GM12864 (cell line): ENCODE results near the gene TSR3.

Experiments
- DNase-seq: peaks from one replicate; pipeline ENCODE4 v3.0.0-alpha.2; 2011; ENCODE audit warnings: low read depth
- H3K4me3 ChIP-seq: 2 replicates; pipeline ENCODE4 v1.5.1; 2011; ENCODE audit warnings: mild to moderate bottlenecking, low read depth, low read length, control low read depth
- CTCF ChIP-seq: IDR thresholded peaks from 2 replicates; pipeline ENCODE4 v1.5.1; 2011; ENCODE audit warnings: low read depth, mild to moderate bottlenecking, moderate library complexity, low read length, control low read depth, inconsistent platforms; ENCODE audit errors: missing control alignments

Gene TSR3

DNA sequence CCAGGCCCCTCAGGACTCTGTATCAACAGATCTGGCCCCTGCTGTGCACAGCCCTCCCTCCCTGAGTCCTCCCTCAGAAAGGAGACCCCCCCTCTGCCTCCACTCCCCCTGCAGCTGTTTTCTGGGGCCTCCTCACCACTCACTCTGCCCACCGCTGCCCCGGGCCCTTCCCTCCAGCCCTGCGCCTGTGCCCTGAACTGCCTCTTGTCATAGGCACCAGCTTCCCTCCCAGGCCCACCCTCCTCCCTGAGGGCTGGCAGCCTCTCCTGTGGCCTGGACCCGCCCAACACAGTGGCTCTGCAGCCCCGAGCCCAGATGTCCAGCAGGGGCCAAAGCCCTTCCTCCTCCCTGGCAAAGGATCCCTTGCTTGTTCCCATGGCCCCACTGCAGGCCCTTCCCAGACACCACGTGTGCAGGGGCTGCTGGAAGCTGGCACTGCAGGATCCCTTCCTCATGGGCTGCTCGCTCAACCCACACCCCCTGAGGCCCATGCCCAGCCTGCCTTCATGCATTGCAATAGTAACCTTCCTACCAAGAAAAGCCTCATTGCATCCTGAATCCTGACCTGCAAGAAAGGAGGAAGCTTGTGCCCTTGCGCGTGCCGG is 25.8 kb upstream of the TSR3 start:
- DNase-seq: no peak
- H3K4me3 ChIP-seq: no peak overlapping the region; the same call in 1 of the 2 replicates
- TF ChIP-seq CTCF: no peak

DNA sequence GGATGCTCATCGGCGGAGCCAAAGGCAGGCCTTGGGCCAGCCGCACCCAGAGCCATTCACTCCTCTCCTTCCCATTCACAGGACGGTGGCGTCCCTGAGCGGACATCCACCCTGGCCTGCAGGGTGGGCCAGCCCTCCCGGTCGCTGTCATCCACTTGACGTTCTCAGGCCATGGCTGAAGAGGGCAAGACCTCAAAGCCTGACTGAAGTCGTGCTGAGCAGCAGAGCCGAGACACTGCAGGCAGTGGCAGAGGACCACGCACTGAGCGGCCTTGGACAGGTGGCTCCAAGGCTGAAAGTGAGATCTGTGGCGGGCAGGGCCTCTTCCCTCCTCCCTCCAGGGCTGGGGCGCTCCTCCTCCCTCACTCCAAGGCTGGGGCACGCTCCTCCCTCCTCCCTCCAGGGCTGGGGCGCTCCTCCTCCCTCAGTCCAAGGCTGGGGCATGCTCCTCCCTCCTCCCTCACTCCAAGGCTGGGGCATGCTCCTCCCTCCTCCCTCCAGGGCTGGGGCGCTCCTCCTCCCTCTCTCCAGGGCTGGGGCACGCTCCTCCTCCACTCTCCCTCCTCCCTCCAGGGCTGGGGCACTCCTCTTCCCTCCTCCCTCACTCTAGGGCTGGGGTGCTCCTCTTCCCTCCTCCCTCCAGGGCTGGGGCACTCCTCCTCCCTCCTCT is 24.2 kb upstream of the TSR3 start:
- no peak for TF ChIP-seq CTCF
- no peak for DNase-seq
- no peak overlapping the region for H3K4me3 ChIP-seq

DNA sequence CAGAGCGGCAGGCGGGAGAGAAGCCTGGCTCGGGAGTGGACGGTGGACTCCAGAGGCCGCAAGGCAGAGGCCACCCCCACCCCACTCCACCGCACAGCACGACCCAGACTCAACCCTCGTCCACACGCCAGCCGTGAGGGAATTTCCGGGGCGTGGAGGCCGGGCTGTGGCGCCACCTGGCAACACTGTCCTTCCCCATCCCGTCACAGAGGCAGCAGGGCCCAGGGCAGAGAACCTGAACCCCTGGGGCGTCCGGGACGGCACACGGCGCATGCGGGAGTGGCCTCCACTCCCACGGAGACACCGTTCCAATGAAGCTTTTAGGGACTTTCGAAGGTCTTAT is 23.6 kb upstream of the TSR3 start:
- DNase-seq: no peak
- H3K4me3 ChIP-seq: no peak overlapping the region
- no peak for TF ChIP-seq CTCF

DNA sequence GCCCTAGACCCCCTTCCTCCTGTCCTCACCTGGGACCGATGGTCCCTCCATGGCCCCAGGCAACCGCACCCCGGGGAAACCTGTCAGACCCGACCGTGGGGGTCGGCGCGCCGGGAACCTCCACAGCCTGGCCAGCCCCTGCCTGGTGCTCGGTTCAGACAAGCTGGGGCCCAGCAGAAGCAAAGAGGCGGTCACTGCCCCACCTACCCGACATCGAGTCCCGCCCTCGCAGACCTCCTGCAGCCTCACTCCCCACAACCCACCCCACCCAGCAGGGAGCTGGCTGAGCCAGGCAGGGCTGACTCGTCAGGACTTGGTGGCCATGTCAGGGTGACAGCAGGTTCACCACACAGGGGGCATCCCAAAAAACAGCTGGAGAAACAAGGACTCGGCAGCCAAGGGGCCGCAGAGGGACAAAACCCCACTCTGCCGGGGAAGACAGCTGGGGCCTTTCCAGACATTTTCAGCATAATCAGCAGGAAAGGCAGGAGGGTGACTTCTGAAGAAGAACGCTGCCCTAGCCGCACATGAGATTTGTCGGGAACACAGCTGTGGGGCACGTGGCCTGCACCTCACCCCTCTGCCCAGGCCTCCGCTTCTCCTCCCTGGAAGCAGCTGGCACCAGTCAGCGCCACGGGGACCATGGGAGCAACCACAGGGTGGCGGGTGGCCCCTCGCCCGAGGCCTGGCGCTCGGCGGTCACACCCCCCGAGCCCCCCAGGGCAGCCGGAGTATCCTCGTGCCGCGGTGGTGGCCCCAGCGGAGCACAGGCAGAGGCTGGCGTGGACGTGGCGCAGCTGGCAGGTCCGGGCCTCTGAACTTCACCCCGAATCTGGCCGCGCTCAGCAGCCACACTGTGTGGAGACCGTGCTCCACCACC is 23.0 kb upstream of the TSR3 start:
- no peak for DNase-seq
- no peak overlapping the region for H3K4me3 ChIP-seq
- no peak for TF ChIP-seq CTCF

DNA sequence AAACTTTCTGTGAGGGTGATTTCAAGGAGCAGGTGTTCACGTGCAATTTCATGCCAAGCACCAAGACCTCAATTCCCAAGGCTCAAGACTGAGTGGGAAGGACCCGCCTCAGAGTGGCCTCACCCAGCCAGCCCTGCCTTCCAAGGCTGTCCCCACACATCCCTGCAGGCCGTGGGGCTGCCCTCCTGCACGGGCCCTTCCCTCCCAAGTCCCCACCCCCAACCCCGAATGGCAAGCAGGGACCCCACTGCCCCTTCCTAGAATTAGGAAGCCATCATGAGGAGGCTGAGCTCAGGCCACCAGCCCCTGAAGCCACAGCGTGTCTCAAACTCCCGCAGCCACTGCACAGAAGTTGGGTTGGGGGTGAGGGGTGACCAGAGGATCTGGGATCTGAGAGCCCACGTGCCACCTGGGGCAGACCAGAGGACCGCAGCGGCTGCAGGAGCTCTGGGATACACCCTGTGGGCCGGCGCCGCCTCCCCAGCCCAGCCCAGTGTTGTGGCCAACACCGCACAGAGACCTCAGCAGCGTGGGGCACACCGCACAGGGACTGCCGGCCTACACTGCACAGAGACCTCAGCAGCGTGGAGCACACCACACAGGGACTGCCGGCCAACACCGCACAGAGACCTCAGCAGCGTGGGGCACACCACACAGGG is 20.7 kb upstream of the TSR3 start:
- TF ChIP-seq CTCF: no peak
- DNase-seq: no peak
- no peak overlapping the region for H3K4me3 ChIP-seq

DNA sequence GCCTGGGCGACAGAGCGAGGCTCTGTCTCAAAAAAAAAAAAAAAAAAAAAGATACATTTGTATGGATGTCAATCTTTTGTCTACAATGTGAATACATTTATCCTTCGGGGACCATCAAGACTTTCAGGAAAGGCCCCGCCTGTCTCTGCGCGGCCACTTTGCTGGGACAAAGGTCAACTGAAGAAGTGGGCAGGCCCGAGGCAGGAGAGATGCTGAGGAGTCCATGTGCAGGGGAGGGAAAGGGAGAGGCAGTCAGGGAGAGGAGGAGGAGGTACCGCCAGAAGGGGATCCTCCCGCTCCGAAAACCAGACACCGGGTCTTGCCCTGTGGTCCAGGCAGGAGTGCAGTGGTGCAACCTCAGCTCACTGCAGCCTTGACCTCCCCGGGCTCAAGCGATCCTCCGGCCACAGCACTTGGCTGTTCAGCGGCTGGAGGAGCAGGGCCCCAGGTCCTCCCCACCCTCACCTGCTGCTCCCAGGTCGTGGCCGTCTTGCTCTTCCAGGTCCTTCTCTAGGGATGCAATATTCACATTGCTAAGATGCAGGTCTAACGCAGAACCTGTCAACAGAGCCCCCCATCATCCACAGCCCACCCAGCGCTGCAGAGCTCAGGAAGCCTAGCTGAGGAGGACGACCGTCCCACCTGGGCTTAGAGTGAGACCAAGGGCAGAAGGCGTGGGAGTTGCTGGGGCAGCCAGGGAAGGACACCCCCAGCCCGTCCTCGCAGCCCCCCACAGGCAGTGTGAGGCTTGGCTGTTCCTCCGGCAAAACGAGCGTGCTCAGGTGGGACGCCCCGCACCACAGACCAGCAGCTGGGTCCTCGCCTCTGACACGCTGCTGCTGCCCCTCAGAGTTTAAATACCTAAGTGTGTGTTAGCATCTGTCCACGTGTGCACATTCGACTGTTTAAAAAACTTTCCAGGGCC is 19.6 kb upstream of the TSR3 start:
- no peak for TF ChIP-seq CTCF
- DNase-seq: no peak
- no peak overlapping the region for H3K4me3 ChIP-seq
